Hematopoietic multipotent progenitor cell treated with erythropoietin and hydrocortisone succinate and interleukin-3 and kit ligand, for 15 days (in vitro differentiated cells): ENCODE measurements around the gene LGALS12.
A peak's percentile ranks its signal among the peaks of the same experiment; 100 is the strongest.
"Not testable (repeated sequence)": the region's sequence is repeated elsewhere in the genome, so short reads cannot be mapped to it uniquely, and the experiment has no call there.

Experiments
- DNase-seq: peaks from one replicate; pipeline ENCODE4 v3.0.0-alpha.2; 2015; ENCODE audit warnings: low spot score

Gene LGALS12

DNA sequence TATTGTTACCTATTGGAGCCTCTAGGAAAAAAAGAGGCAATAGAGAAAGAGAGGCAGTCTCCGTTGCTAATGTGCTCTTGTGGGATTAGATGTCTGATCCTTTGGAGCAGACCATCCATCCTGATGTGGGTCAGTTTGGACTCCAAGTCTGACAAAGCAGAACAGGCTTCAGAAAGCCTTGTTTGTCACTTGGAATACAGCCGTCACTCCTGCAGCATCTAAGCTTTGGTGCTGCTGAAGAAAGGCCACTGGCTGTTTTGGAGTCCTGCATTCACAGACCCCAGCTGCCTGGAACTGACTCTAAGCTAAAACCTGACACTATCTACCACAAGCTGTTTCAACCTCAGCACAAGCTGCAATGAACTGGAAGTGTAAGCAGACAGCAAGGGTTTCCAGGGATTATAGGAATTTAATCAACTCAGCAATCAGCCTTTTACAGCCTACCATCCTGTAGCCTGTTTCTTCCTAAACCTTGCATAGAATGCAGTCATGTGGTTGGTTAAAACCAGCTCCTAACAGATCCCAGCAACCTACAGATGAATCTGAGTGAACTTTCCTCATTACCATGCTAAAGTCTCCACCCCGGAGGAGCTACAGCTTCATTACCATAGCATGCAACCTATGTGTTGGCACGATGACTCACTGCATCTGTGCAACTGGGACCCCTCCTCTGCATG lies 27.1 kb downstream of the LGALS12 start:
- DNase-seq = no peak

DNA sequence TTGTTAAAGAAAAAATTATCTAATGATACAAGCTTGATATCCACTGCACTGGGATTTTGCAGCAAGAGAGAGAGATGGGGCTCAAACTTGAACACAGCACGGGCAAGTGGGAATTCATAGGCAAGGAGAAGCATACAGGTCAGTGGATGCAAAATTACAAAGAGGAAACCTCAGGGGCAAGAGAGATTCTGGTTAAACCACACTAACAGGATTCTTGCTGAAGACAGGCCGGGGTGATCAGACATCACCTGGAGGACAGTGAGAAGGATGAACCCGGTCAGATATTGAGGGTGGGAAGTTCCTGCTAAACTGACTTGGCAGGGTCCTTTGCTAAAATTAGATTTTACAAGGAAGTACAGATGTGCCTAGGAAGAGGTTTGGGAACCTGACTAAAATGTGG lies 28.2 kb downstream of the LGALS12 start:
- no peak for DNase-seq

DNA sequence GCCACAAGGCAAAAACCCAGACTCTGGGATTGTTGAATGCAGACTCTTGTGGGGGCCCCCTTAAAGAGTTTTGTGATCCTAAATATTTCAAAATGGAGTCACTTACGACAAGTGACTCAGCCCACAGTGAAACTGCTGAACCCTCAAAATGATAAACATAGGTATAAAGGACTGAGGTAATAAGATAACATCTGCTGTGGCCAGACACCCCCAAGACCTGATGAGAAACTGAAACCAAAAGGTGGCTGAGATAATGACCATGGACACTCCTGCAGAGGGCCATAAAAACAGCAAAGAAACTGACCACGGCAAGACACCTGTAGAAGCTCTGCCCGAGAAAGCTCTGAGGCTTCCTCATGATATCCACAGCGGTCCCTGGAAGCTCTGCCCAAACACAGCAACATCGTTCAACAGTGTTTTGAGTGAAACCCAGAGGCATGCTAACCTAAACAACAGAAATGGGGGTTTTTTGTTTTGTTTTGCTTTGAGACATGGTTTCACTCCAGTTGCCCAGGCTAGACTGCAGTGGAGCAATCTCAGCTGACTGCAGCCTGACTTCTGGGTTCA lies 29.1 kb downstream of the LGALS12 start:
- DNase-seq = no peak

DNA sequence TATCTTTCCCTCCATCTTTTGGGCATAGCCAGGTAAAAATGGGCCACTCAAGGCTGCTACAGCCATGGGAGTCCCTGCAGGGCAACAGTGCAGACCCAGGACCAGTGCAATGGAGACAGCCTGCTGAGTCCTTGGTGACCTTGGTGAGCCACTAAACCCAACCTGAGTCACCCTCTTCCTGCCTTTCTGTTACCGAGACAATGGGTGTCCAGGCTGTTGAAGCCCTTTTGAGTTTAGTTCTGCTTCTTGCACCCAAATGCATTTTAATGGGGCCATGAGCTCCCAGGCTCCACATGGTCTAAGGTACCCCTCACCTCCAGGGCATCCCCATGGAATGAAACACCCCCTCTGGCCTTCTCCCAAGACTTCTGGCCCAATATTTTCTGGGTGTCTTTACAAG lies 29.9 kb downstream of the LGALS12 start:
- no peak for DNase-seq

DNA sequence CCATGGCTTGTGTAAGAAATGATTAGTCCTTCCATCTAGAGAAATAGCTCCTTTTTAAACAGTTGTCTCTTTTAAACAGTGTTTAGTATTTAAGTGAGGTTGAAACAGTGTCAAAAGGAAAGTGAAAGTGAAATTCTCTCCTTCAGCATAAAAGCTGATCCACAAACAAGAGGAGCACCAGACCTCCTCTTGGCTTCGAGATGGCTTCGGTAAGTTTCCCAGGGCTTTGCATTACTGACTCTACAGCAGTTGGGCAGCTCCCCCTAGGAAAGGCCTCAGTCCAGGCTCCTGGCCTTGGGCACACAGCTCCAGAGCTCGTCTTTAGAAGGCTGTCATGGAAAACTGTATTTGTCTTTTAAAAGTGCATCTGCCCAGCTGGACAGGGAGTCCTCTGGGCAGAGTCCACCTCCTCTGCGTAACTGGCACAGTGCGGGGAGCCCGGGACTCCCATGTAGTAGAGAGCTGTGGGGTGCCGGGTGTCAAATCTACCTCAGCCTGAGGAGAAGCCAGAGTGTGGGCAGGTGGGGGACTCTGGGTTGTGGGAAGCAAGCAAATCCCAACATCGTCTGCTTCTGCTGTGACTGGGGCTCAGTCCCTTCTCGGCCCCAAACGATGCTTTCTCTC lies 30.9 kb downstream of the LGALS12 start, which contains the start of gene PLAAT4:
PLAAT4 (plus strand) TSS at position 140 of the 624 bp plus-strand sequence; CDS start at position 201, 61 bp downstream.
- peak; percentile 41 for DNase-seq

DNA sequence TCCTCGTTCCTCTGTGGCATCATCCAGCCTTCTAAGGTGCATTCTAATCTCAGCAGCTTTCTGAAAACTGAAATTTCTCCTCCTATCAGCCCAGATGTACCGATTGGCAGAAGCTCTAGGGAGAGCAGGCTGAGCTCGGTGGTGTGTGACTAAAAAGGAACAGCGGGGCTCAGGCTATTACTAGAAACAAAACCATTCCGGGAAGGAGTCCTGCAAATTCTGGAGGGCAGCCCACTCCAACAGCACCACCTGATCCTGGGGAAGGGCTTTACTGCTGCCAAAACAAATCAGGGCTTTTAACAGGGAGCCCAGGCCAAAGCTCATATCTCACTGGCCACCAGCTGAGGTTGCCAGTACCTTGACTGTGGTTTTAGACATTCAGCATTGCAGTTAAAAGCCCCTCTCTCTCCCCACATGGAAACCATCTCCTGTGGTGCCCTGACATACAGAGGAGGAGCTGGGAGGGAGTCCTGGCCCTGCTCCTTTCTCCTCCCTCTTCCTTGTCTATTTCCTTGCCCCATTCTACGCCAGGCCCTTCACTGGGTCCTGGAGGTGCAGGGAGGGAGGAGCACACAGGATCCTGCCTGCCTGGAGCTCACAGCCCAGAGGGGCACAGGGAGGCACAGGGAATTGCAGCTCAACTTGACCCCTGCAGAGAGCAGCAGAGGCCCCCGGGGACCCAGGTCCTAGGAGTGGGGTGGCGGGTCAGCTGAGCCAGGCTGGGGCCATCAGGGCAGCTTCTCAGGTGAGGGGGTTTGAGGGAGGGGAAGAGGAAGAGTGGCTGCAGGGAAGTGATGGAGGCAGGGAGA lies 31.6 kb downstream of the LGALS12 start:
- DNase-seq = no peak

DNA sequence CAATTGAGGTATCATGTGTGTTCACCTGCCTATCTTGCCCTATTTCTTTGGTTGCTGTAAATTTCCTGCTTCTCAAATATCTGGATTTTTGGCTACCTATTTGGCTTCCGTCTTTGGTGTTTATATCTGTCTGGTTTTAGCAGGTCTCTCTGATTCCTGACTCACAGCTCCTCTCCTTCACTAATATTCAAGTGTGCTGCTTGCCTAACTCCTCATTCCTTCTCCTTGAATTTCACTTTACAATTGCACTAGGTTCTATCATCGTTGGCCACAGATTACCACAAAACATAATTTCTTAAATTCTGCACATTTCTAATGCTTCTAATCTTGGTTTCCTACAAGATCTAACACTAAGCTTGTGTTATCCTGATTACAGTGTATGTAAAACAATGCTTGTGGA lies 36.6 kb downstream of the LGALS12 start:
- DNase-seq = not testable (repeated sequence)

DNA sequence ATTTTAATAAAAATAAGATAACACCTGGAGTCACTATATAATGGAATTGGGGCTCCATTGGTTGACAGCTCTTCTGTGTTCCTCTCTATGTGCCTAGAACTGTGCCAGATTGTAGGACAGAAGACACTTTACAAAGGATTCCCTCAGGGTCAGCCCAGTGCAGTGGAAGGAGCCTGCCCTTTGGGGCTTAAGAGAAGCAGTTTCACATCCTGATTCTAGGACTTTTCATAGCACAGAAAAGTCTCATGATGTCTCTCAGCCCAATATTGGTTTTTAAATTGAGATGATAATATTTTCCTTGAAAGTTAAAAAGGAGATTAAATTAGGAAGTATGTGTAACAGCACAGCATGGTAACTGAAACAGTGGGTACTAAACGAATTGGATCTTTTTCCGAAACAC lies 37.8 kb downstream of the LGALS12 start:
- no peak for DNase-seq

DNA sequence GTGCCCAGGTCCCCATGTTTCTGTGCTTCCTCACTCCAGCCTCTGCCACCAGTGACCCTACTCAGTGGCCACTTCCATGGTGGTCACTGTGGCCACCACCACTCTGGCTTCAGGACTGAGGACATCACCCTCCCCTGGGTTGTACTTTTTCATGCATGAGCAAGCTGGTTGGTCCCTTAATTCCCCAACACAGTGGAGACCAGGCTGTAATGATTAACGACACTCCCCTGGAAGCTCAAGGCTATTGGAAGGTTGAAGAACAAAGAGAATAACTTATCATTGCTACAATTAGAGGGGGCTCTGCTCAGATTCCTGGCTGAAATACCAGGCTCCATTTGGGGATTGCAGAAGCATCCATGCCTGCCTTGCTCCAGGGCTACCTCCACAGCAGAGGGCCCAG lies 41.2 kb downstream of the LGALS12 start:
- no peak for DNase-seq

DNA sequence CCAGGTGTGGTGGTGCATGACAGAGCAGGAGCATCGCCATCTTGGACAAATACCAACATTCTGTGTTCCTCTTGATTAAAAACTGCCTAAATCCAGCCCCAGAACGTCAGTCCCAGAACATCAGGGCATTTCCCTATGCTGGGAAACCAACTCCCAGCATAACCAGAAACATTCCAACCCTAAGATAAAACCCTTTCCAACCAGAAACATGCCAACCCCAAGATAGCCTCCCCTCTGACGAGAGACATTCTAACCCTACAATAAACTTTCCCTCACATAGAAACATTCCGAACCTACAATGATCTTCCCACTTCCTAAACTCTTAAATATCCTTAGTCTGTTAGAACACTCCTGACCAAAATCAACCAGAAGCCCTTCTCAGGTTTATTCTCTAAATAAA lies 42.3 kb downstream of the LGALS12 start:
- DNase-seq = no peak

DNA sequence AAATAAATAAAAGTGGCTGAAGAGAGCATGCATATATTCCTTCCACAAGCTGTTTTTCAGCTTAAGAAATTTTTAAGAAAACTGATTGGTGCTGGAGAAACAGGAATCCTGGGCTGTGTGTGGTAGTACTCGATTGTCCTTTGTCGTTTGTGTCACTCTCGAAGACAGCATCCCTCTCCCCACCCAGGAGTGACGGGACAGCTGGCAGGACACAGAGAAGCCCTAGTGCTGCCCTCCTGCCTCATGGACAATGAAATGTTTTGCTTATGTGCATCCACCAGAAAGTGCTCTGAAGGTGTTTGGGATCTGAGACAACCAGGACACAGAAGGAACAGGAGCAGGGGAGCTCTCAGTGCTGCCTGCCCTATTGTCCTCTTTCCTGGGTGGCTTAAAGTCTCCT lies 43.5 kb downstream of the LGALS12 start:
- no peak for DNase-seq

DNA sequence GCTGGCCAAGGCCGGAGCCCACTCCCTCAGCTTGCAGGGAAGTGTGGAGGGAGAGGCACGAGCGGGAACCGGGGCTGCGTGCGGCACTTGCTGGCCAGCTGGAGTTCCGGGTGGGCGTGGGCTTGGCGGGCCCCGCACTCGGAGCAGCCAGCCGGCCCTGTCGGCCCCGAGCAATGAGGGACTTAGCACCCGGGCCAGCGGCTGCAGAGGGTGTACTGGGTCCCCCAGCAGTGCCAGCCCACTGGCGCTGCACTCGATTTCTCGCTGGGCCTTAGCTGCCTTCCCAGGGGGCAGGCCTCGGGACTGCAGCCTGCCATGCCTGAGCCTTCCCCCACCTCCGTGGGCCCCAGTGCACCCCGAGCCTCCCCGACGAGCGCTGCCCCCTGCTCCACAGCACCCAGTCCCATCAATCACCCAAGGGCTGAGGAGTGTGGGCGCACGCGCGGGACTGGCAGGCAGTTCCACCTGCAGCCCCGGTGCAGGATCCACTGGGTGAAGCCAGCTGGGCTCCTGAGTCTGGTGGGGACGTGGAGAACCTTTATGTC lies 44.3 kb downstream of the LGALS12 start:
- not testable (repeated sequence) for DNase-seq

DNA sequence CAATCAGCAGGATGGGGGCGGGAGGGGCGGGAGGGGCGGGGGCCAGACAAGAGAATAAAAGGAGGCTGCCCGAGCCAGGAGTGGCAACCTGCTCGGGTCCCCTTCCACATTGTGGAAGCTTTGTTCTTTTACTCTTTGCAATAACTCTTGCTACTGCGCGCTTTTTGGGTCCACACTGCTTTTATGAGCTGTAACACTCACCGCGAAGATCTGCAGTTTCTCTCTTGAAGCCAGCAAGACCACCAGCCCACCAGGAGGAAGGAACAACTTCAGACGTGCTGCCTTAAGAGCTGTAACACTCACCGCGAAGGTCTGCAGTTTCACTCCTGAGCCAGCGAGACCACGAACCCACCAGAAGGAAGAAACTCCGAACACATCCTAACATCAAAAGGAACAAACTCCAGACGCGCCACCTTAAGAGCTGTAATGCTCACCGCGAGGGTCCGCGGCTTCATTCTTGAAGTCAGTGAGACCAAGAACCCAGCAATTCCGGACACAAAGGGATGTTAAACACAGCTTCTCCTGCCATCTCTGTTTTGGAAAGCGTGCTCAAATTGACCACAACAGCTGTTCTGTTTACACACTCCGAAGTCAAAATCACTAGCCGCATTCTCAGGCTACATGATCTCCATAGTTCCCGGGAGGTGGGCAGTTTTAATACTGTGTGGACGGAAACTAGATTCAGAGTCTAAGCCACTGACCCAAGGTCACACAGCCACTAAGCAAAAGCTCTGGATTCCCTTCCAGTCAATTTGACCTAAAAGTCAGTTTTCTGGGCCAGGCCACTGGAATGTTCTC lies 45.4 kb downstream of the LGALS12 start:
- no peak for DNase-seq

DNA sequence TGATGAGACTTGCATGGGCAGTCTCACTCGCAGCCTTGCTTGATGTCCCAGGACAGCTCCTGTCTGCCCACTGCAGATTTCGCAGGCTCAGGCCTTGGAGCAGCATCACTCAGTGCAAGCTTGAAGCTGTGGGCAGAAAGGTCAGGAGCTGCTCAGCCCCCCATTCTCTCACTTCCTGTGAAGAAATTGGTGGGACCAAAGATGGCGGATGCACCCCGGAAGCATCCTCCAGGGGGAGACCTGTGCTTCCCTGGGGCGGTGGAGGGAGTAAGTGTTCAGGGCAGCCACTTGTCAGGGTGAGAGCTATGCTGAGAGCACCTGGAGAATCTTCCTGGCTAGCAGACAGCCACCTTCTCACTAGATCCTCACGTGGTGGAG lies 46.0 kb downstream of the LGALS12 start:
- DNase-seq = no peak

DNA sequence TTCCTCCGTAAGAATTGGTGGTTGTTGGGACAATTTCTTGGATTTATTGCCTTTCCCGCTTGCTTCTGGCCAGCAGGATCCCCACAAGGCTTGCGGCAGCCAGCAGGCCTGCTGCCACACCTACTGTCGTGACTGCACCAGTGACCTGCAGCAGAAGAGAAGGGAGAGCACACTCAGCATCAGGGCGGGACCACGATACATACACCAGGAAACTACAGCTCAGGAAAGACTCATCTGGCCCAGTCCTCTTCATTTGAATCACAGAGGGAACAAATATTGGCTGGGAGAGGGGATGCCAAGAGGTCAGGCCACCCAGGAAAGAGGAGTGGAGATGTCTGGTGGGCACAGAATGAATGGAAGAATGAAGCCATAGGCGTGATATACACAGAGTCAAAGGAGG lies 47.0 kb downstream of the LGALS12 start:
- no peak for DNase-seq

DNA sequence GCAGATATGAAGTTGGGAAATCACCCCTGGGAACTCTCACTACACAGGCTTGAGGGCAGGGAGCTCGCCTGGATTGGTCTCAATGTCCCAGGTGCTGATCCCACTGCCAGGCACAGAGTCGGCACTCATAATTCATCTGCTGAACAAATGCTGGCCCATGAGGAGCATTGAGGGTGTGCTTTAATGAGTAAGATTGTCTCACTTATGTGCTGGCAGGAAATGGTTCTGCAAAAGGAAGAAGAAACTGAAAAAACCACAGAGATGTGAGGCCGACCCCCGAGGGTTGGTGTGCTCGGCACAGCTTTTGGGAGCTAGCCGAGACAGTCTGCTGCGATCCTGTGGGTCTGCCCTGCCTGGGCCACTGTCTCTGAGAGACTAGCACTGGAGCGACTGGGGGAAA lies 47.9 kb downstream of the LGALS12 start:
- no peak for DNase-seq

DNA sequence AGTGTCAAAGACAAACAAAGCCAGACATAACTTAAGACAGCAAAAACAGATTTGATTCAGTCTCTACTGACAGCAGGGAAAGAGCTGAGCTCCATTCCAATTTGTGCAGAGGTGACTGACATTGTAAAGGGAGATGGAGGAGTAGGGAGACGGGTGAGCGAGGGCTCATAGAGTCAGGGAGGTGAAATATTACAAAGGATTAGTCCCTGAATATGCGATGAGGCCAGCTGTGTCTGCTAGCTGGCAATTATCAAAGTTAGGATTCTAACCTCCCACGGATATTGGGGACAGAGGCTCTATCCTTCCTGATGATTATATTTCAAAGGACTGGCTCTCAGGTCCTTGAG lies 49.0 kb downstream of the LGALS12 start:
- no peak for DNase-seq

DNA sequence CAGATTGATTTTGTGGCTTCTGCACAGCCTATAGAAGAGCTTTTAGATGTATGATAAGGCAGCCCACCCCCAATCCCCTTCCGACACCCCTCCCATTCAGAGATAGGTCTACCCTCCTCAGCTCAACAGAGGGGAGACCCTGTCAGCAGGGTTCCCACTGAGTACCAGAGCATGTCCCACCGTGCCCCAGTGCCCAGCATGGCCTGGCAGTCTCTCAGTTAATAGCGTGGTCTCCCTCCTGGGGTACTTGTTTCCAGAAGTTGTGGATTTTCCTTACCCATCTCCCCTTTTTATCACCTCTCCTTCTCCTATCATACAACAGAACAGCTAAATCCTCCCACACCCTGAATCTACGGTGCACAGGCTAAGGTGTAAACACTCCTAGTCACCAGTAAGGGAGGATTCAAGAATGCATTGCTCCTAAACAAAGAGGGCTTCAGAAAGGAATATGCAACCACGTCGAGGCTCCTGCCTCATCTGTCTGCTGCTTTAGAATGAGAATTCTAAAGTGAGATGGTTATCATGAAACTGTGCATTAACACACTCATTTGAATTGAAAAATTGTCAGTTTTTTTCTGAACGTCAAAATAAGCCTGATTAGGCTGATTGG lies 50.6 kb downstream of the LGALS12 start:
- DNase-seq = no peak

DNA sequence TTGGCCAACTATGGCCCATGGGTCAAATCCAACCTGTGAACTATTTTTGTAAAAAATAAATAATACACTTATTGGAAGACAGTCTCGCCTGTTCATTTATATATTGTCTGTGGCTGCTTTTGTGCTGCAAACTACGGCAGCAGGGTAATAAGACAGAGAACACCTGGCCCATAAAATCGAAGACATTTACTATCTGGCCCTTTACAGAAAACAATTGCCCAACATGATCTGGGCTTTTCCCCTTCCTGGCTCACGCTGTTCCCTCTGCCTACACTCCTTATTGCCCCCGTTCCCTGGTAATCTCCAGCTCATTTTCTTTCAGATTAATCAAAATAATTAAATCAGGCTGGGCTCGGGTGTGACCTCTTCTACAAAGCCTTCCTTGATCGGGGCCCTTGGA lies 51.7 kb downstream of the LGALS12 start:
- DNase-seq = no peak

DNA sequence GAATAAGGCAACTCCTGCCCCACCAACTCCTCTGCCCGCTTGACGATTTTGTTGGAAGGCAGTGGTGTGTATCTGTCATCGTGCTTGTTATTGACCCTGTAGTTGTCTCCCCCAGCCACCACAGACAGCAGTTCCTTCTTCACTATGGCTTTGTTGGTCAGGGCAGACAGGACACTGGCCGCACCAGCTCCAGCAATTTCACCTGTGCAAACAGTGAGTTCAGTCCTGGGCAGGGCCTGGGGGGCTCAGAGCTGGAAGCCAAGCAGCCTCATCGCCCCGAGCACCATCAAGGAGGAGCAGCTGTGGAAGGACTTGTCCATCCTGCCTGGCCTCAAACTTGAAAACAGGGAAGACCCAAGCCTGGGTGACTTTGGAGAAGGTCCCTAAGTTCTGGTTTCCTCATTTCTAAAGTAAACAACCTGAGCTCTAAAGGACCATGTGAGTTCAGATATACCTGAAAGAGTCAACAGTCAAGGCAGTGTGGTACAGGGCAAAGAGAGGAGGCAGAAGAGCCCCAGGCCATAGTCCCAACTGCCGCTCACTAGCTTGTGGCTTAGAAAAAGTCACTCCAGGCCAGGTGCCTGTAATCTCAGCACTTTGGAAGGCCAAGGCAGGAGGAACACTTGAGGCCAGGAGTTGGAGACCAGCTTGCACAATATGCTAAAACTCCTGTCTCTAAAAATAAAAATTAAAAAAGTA lies 52.7 kb downstream of the LGALS12 start:
- no peak for DNase-seq
